GM12878 (cell line): ENCODE measurements around the gene OVCA2.

ENCODE experiments used
- CREB1 ChIP-seq: IDR thresholded peaks from 2 replicates; pipeline ENCODE4 v1.6.1; 2012; ENCODE audit warnings: low read depth, mild to moderate bottlenecking, inconsistent platforms
- GATAD2B ChIP-seq: fragments of 450-650 bp; conservative IDR thresholded peaks from 2 replicates; pipeline ENCODE4 v1.6.1; 2017; ENCODE audit warnings: low read depth, mild to moderate bottlenecking, moderate library complexity
- MXI1 ChIP-seq: fragments of 150-350 bp; IDR thresholded peaks from 2 replicates; pipeline ENCODE4 v1.6.1; 2011; ENCODE audit warnings: low read depth, mild to moderate bottlenecking, inconsistent platforms, low read length, improper control_type of control experiment
- POLR2A ChIP-seq: IDR thresholded peaks from 2 replicates; pipeline ENCODE4 v1.6.1; 2011; ENCODE audit warnings: low read depth, mild to moderate bottlenecking, low read length
- RCOR1 ChIP-seq: conservative IDR thresholded peaks from 2 replicates; pipeline ENCODE4 v1.6.1; 2012; ENCODE audit warnings: low read depth, low read length, improper control_type of control experiment
- RELA ChIP-seq: fragments of 450-650 bp; IDR thresholded peaks from 2 replicates; pipeline ENCODE4 v1.8.0; 2014; ENCODE audit warnings: borderline replicate concordance; ENCODE audit not compliant: partially characterized antibody
- USF2 ChIP-seq: IDR thresholded peaks from 2 replicates; pipeline ENCODE4 v1.6.1; 2011; ENCODE audit warnings: low read depth, low read length, improper control_type of control experiment, borderline replicate concordance
- ZBTB4 ChIP-seq: fragments of 450-650 bp; formaldehyde crosslinking; IDR thresholded peaks from 2 replicates; pipeline ENCODE4 v1.4.0; 2022; ENCODE audit warnings: mild to moderate bottlenecking, moderate library complexity

- TF ChIP-seq ZBTB4 (CRISPR knock-in tag) (no peak), USF2 (no peak), CREB1 (no peak), MXI1 (no peak), POLR2A (no peak), GATAD2B (no peak), RCOR1 (no peak), RELA (no peak)
Measured at GRCh38 chr17:2011411-2012371, 30.1 kb upstream of the OVCA2 start.
